ENCODE results near the gene ELMO2.
A peak's percentile ranks its signal among the peaks of the same experiment; 100 is the strongest.

The ELMO2 gene

DNA sequence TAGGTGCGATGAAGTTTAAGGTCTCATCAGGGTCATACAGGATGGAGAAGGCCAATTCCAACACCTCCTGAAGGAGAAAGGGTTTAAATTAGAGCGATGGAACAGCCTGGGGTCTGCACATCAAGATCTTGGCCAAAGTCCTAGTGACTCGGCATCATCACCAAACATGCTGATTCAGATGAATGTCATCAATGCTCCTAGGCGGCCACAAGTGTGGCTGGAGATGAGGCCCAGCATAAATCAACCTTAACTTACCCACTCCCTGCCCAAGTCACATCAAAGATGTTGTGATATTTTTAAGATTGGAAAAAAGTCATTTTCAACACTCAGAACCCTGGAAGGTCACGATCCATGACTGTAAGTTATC is 37.5 kb downstream of the ELMO2 start:
- DNase-seq = no peak

DNA sequence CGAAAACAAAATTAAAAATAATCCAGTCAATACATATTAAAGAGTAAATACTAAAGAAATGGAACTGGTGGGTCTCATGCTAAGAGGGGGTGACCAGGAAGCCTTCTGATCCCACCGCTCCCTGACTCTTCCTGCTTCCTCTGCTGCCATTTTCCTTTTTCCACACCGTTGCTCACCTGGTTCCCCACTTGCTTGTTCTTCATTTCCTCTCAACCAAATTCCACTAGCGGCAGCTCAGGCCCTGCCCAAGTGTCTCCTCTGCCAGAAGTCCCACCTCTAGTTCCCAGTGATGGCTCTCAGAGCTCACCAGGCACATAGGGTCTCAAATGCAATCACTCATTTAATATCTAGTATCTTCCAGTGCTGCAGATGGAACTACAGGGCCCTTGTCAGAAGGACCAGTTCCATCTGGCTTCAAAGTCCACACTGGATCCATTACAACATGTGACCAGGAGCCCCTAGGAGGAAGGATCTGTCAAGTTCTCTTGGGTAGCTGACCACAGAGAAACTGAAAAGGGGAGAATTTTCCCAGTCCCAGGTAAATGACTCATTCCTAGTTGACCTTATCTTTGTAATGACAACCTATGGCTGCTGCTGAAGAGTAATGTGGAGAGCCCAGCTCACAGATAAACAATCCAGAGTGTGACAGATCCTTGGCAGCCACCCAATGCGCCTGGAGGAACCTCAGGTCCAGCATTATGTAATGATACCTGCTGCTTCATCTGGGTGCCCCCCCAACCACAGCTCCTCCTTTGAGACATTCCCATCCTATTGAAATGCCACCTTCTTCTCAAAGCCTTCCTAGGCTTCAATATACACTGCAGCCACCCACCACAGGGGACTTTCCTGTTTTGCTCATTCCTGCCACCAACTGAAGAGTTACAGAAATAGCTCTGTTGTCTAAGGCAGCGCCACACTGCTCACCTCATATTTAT is 38.2 kb downstream of the ELMO2 start:
- no peak for DNase-seq

DNA sequence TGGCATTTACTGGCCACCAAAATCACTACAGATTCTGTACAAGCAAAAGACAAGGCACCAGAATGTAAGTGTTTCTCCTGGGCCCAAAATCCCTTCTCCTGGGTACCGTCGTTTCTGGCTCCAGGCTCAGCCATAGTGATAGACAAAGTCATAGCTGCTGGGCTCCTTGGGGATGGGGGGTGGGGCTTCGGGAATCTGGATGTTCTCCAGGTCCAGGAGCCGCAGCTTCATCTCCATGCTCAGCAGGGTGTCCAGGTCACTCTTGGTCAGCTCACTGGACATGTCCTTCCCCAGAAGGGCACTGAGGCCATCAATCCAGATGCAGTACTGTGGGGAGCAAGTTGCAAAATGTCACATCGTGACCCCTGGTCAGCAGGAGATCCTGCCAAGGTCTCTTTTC is 39.2 kb downstream of the ELMO2 start:
- no peak for DNase-seq

DNA sequence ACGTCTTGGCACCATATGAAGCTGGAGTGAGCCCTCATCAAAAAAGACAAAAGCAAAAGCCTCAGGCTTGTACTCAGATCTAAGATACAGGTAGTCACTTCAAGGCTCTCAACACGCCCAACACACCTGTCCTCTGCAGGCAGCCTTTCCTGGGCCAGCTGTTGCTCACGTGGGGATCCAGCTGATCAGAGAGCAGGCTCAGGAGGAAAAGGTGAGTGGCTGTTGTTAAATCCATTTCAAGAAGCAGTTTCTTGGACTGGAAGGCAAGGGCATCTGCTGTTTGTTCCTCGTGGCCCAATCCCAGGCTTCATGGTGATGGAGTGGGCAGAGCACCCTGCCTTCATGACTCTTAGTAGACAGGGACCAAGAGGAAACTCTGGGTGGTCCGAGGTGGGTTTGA is 39.6 kb downstream of the ELMO2 start:
- no peak for DNase-seq

DNA sequence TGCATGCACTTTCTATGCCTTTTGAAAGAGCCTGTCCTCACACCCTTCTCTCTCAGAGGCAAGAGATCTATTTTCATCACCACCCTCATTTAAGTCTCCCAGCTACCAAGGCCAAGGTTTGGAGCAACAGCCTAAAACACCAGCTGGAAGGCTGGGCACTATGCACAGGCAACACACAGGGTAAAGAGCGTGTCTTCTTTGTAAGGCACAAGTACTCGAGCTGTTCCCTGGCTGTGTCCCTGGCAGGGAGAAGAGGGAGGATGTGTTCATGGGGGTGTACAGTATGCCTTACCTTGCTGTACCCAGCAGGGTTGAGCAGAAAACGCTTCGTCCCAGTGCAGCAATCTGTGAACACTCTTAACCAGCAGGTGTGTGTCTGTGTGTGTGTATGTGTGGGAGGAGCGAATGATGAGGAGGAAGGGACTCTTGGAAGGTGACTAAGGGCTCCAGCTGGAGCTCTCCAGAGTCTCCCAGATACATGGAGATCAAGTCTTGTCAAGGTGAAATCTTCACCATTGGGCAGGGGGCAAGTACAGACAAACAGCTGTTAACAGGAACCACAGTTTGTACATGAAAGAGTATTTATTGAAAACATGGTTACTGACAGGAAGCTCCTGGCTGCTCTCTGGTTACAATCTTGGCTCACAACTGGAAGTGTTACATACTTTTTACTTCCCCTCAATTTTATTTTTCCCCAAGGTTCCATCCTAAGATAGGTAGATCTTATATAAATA is 40.8 kb downstream of the ELMO2 start:
- DNase-seq = peak in 8 of 51 donors; percentile 40 to 83 (median 62)

DNA sequence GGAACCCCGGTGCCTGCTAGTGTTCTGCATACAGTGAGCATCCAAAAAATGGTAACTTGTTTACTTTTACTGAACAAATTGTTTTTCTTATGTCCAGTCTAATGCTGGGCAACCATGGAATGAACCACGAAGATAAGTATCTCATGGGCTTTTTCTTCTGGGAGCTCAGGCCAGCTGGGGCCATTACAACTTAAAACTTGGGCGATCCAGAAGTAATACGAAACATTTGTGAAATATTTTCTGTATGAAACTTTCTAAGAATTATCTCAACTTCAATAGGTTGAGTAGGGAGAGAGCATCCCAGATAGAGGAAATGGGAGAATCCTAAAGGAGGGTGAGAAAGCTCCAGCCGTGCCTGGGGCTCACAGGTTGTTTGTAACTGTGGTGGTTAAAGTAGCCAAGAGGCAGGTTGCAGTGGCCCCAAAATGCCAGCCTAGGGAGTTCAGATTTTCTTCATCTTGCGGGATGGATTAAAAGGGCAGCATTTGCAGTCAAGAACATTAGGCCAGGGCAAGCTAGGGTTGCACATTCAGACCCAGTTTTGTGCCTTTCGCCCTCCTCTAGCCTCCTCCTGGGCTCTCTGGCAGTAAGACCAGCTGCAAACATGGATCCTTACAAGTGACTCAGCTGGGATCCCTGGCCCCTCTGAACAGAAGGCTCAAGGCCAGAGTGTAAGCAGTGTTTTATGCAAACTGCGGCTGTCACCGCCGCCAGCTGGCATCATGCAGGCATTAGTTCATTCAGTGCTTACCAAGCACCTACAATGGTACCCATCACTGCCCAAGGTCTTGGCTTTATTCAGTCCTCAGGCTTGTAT is 41.5 kb downstream of the ELMO2 start:
- peak in 36 of 51 donors; percentile 16 to 90 (median 60) for DNase-seq

DNA sequence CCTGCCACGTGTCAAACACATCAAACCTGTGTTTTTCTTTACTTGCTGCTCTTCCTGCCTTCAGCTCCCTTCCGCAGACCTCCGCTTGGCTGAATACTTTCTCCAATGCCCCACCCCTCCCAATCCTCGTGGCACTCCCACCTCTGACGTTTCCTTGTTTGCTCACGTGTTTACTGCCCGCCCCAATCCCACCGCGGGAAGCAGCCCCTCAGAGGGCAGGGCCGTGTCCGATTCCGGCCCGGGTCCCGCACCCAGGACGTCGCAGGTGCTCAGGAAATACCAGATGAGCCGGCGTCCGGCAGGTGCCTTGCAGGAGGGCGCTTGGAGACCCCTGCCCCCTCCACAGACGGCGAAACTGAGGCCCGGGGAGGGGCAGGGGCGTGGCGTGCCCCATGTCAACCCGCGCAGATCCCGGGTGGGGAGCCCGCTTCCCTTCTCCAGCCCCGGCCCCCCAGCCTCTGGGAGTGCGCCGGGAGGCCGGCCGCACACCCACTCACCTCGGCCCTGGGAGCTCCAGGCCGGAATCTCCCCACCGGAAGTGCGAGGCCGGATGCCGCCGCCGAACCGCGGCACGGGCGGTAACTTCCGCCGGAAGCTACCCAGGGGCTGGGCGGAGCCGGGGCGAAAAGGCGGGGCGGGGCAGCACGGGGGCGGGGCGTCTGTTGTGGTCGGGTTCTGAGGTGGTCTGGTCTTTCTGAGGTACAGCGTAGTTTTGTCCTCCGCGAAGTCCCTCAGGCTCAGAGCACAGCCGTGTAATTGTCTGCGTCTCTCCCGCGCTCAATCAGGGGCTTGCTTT is 42.3 kb downstream of the ELMO2 start:
- DNase-seq = peak in 50 of 51 donors; percentile 40 to 92 (median 79)

DNA sequence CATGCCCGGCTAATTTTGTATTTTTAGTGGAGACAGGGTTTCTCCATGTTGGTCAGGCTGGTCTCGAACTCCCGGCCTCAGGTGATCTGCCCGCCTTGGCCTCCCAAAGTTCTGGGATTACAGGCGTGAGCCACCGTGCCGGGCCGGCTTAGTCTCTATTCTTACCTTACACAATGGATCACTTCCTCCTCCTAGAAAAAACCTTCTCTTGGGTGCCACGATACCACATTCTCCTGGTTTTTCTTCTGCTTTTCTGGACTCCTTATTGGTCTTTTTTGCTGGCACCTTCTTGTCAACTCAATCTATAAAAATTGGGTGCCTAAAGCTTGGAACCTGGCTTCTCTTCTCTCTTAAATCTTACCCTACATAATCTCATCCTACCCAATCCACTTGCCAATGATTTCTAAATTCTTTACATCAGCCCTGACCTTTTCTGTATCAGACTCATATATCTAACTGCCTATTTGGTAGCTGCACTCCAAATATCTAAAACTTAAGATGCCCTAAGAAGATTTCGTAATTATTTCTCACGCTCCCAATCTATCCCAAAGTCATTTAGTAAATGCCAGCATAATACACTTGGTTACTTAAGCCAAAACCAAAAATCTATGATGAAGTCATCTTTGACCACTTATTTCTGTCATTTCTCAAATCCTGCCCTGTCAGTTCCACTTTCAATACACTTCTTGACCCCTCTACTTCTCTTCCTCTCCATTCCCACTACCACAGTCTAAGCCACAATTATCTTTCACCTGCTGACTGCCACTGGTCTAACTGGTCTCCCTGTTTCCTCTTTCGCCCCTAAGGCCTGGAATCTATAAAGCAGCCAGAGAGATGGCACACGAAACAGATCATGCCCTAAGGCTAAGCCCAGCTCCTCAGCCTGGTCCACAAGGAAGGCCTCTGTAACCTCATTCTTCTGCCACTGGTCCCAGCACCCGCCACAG is 43.2 kb downstream of the ELMO2 start:
- DNase-seq = no peak

DNA sequence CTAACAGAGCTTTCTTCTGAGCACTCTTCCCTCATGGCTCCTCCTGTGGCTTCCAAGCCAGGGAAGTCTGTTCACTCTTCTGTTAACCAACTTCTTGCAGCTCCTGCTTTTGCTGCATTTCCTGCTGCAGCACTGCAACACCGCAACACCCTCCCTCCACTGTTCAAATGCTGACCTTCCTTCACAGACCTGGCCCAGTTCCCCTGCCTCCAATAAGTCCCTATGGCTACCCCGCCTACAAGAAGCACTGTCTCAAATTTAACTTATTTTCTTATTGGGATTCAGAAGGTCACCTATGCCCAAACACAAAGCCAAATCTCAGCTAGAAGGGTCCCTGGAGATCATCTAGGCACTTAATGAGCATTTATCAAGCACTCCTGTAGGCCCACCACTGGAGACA is 44.6 kb downstream of the ELMO2 start:
- no peak for DNase-seq

DNA sequence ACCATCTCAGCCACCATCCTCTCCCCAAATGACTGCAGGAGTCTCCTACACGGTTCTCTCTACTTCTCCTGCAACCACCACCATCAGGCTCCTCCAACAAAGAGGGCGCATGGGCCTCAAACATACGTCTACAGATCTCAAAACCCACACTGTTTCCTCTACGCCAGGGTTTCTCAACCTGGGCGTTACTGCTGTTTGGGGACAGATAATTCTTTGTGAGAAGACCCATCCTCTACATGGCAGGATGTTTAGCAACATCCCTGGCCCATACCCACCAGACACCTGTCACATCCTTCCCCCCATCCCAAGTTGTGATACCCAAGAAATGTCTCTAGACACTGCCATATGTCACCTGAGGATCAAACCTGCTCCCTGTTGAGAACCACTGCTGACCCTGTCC is 45.0 kb downstream of the ELMO2 start:
- DNase-seq = no peak

DNA sequence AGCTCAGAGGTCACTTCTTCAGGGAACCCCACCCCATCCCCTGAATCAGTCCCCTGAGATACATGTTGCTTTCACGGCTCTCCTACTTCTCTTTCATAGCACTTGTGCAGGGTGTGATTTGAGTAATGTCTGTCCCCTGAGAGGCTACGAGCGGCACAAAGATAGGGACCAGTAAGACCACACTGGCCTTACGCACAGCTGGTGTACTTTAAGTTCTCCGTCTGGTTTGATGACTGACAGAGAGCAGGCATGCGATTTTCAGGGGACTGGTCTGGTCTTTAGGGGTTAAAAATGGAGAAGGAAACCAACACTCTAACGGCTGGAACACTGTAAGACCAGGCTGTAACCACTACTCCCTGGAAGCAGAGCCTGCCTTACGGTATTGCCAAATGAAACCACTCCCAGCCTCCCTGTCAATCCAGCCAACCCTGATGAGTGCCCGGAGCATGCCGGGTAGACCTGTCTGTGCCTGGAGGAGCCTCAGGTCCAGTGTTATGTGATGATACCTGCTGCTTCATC is 47.1 kb downstream of the ELMO2 start:
- DNase-seq = no peak

DNA sequence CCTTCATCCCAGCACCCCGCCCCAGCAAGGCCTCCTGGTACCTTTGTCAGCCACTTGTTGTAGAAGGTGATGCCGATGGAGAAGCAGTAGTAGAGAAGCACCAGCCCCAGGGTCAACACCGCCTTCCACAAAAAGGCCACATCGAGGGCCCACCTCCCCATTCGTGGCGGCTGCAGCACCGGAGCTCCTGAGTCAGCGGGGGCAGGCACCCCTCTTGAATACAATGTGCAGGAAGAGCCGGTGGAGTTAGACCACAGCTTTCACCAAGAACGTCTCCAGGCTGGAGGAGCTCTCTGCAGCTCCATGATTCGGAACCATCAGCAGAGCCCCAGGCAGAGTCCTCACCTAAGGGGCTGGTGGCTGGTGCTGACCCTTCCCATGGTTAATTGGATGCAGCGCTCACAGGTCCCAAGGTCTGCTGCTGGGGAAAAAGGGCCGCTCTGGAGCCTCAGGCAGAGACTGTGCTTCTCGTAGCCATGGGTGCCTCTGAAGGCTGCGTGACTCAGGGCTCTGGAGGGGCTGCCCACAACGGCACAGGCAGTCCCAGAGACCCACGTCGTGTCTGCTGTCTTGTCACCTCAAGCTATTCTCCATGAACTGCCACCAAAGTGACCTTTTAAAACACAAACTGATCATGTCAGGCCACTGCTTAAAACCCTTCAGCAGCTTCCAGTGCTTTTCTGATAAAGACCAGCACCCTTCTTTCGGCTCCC is 47.9 kb downstream of the ELMO2 start:
- no peak for DNase-seq

DNA sequence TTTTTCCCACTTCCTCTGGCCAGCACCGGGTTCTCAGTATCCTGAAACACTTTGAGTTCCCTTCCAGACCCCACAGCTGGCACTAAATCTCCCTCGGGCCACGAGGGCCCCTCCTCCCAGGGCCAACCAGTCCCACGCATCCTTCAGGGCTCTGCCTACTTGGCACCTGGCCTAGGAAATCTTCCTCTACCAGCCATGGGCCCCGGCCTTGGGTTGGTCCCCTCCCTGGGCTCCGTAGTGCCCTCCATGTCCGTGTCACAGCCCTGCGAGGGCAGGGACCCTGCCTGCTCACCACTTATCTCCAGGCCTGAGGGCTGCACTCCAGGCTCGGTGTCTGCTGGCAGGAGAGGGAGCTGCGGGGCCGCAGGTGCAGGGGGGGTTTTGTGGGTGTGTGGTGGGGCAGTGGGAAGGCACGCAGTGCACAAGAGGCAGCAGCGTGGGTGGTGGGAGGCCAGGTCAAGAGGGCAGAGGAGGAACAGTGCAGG is 49.3 kb downstream of the ELMO2 start:
- peak in 22 of 51 donors; percentile 12 to 71 (median 34) for DNase-seq

DNA sequence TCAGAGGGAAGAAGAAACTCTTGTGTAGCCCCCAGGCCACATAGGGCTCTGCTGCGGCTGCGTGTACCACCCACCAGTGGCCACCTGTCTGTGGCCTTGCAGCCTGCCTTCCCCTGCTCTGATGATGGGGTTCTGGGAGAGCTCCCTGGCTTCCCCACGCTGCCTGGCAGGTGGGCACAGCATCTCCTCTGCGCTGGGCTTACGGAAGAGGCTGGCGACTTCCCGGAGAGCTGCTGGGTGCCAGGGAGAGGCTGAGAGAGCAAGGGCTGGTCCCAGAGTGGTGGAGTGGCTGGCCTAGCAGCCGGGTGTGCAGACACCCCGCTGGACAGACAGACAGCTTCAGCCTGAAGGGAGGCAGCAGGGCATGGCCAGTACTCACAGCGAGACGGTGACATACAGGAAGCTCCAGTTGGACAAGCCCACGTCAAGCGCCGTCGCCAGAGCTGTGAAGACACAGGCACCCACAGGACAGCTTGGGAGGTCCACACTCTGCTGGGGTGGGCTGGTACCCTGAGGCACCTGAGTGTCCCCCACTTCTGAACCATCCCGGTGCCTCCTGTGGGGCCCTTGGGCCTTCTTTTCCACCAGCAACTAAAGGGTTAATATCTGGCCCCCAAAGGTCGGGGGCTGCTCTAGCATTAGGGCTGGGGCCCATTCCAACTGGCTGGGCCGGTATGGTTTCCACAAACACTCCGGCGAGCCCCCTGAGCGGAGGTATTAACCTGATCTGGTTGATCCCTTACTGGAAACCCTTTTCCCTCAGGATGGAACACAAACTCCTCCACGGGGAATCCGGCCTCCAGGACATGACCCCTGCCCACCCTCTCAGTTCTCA is 50.0 kb downstream of the ELMO2 start:
- no peak for DNase-seq

DNA sequence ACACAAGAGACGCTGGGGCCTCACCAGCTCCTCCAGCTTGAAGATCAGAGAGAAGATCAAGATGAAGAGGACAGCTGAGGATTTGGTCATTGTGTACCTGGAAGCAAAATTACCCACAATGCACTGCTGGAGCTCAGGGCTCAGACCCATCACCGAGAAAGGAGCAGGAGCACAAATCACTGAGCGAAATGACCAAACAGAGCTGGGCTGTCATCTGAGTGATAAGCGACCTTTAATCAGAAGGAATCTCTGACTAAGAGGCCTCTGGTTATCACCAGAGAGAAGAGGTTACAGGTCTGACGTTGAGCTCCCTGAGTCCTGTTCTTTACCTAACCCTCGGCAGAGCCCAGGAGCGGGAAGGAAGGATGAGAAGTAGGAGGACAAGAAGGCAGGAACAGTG is 50.6 kb downstream of the ELMO2 start:
- no peak for DNase-seq

DNA sequence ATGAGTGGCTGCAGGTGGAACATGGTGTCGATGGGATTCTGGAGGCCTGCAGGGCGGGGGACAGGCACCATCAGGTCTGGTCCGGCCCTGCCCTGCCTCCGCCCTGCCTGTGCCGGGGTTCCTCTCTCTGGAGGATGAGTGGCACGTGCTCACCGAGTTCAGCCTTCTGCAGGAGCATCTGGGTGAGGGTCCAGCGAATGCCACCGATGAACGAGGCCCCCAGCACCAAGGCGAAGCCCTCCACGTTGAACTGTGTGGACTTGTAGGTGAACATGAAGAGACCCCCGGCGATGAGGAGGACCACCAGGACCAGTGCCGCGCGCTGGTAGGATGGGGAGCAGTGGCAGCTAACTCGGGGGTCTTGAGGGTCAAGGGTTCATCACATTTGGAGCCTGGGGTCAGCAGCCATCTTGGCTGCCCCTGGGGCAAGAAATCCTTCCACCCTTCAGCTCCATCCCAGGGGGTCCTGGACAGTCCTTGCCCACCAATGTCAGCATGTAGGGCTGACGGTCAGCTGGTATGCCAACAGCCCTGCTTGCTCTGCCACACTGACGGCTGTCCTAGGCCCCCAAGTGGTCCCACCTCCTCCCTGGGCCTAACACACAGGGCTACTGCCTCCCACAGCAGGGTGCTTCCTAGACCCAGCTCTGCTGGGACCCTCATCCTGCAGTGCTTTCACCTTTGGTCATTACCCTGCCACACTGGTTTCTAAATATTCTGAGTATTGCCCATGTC is 51.3 kb downstream of the ELMO2 start:
- DNase-seq = no peak

DNA sequence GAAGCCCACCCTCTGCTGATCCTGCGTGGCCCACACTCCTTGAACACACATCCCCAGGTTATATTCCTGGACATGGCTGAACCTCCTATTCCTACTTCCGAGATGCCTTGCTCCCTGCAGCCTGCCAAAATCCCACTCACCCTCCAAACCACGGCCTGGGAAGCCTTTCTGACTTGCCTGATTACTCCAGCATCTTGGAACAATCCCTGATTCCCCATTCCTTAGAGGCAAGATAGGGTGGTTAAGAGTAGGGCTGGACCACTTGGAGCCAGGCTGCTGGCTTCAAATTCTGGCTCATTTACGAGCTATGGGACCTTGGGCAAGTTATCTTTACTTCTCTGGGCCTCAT is 52.2 kb downstream of the ELMO2 start:
- DNase-seq = no peak
